K562 (cell line): ENCODE data around the gene ANXA3. TPM values are rescaled to one million over a fixed set of nuclear protein-coding genes. Genes with fewer than 3 reads are reported as not detected.

Experiments
- ARNT ChIP-seq, 2 experiments: fragments of 450-650 bp; IDR thresholded peaks; 2 replicates each; pipeline ENCODE4 v1.6.1; 2016; ENCODE audit warnings: mild to moderate bottlenecking in 1 of 2
- C11orf30 ChIP-seq: fragments of 450-650 bp; IDR thresholded peaks from 2 replicates; pipeline ENCODE4 v1.6.1; 2016; ENCODE audit warnings: low read depth, mild to moderate bottlenecking
- CLOCK ChIP-seq: fragments of 250-450 bp; sonication (Bioruptor Pico); IDR thresholded peaks from 2 replicates; pipeline ENCODE4 v1.4.0; 2020; ENCODE audit warnings: mild to moderate bottlenecking, moderate library complexity, borderline replicate concordance
- GTF2B ChIP-seq: IDR thresholded peaks from 2 replicates; pipeline ENCODE4 v1.6.1; 2011; ENCODE audit not compliant: insufficient read length; ENCODE audit errors: extremely low read depth
- IFI16 ChIP-seq: fragments of 250-450 bp; sonication (Bioruptor Pico); IDR thresholded peaks from 2 replicates; pipeline ENCODE4 v2.1.2; 2022; ENCODE audit warnings: mild to moderate bottlenecking, inconsistent platforms
- KDM1A ChIP-seq, 2 experiments: fragments of 450-650 bp; IDR thresholded peaks; 2 replicates each; pipeline ENCODE4 v1.6.1; 2016; ENCODE audit warnings: mild to moderate bottlenecking in 2 of 2
- MAFF ChIP-seq: IDR thresholded peaks from 2 replicates; pipeline ENCODE4 v1.6.1; 2012; ENCODE audit warnings: low read length, improper control_type of control experiment
- MAFG ChIP-seq: fragments of 450-650 bp; conservative IDR thresholded peaks from 2 replicates; pipeline ENCODE4 v1.6.1; 2016; ENCODE audit warnings: missing genetic modification characterization, missing compliant biosample characterization
- MEIS2 ChIP-seq: fragments of 450-650 bp; IDR thresholded peaks from 2 replicates; pipeline ENCODE4 v1.6.1; 2014; ENCODE audit warnings: mild to moderate bottlenecking; ENCODE audit not compliant: partially characterized antibody
- NFIX ChIP-seq: fragments of 250-450 bp; sonication (Bioruptor Pico); IDR thresholded peaks from 2 replicates; pipeline ENCODE4 v1.4.0; 2020; ENCODE audit warnings: low read depth, mild to moderate bottlenecking, moderate library complexity
- NFXL1 ChIP-seq: fragments of 450-650 bp; formaldehyde crosslinking; IDR thresholded peaks from 2 replicates; pipeline ENCODE4 v1.4.0; 2021; ENCODE audit warnings: mild to moderate bottlenecking
- RBM39 ChIP-seq: fragments of 200-400 bp; formaldehyde crosslinking; optimal IDR thresholded peaks from 2 replicates; pipeline ENCODE3; 2018; ENCODE audit warnings: low read depth, low read length
- ZKSCAN3 ChIP-seq: fragments of 250-450 bp; sonication (Bioruptor Pico); IDR thresholded peaks from 2 replicates; pipeline ENCODE4 v1.4.0; 2020
- ZNF79 ChIP-seq: fragments of 250-450 bp; sonication (Bioruptor Pico); IDR thresholded peaks from 2 replicates; pipeline ENCODE4 v1.4.0; 2020; ENCODE audit warnings: low read depth, mild to moderate bottlenecking, moderate library complexity
- polyA plus RNA-seq, 8 experiments: library from polyadenylated mRNA; depleted of rRNA in 4 of 8; stranded (reverse) in 5 of 8; unstranded in 3 of 8; fragments of >200 nt; fragmentation: Nextera tagmentation in 2 of 8; fragmentation: Illumina TruSeq in 1 of 8; extraction: Ambion mirVana in 2 of 8; extraction: Trizol in 1 of 8; gene quantifications; 2 replicates each; pipeline versions ENCODE4 v1.2.1 to v1.2.3, GENCODE V29; 2011 to 2014; ENCODE audit warnings: inconsistent platforms in 1 of 8, missing spikeins in 1 of 8
- total RNA-seq, 7 experiments: library from RNA; depleted of rRNA in 6 of 7; stranded (reverse); fragments of >200 nt in 6 of 7; fragmentation: Illumina TruSeq in 2 of 7; extraction: Trizol in 2 of 7; gene quantifications; 2 replicates each; pipeline versions ENCODE4 v1.2.1 to v1.2.3, GENCODE V29; 2011 to 2021; ENCODE audit warnings: low replicate concordance in 1 of 7
- TF ChIP-seq, protein P1 (sequence below): sonication (generic); formaldehyde crosslinking; IDR thresholded peaks from 2 replicates; pipeline ENCODE4 v1.8.0; 2023; ENCODE audit warnings: mild to moderate bottlenecking, missing genetic modification reagents

Gene ANXA3
- total and polyA plus RNA-seq, 9 of the 15 experiments (the other 6 are each of a cell fraction or from before 2014, with no cell fraction given): 6.3 to 15.5 (median 9.8) TPM

- TF ChIP-seq MAFF (peak; percentile 85), MAFG (tag) (peak; percentile 86), GTF2B (no peak), ARNT (IDR thresholded peaks at IDR 0.05) (no peak), ZNF79 (CRISPR knock-in tag) (no peak), MEIS2 (peak; percentile 24), C11orf30 (peak; percentile 92), NFXL1 (CRISPR knock-in tag) (no peak), IFI16 (no peak), KDM1A (IDR thresholded peaks at IDR 0.05) (0 out of 4 replicates have a peak, but pooled peaks of 1 of the 2 experiments have one; percentile 36), NFIX (CRISPR knock-in tag) (no peak), CLOCK (no peak), ZKSCAN3 (CRISPR knock-in tag) (no peak), RBM39 (no peak)
- TF ChIP-seq, protein P1, sequence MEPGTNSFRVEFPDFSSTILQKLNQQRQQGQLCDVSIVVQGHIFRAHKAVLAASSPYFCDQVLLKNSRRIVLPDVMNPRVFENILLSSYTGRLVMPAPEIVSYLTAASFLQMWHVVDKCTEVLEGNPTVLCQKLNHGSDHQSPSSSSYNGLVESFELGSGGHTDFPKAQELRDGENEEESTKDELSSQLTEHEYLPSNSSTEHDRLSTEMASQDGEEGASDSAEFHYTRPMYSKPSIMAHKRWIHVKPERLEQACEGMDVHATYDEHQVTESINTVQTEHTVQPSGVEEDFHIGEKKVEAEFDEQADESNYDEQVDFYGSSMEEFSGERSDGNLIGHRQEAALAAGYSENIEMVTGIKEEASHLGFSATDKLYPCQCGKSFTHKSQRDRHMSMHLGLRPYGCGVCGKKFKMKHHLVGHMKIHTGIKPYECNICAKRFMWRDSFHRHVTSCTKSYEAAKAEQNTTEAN (CRISPR knock-in tag): no peak
Measured at GRCh38 chr4:78599147-78599546, 47.6 kb downstream of the ANXA3 start (continued).
